Measurements from ENCODE around the gene CAP2.

The CAP2 gene, protein sequence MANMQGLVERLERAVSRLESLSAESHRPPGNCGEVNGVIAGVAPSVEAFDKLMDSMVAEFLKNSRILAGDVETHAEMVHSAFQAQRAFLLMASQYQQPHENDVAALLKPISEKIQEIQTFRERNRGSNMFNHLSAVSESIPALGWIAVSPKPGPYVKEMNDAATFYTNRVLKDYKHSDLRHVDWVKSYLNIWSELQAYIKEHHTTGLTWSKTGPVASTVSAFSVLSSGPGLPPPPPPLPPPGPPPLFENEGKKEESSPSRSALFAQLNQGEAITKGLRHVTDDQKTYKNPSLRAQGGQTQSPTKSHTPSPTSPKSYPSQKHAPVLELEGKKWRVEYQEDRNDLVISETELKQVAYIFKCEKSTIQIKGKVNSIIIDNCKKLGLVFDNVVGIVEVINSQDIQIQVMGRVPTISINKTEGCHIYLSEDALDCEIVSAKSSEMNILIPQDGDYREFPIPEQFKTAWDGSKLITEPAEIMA

DNA sequence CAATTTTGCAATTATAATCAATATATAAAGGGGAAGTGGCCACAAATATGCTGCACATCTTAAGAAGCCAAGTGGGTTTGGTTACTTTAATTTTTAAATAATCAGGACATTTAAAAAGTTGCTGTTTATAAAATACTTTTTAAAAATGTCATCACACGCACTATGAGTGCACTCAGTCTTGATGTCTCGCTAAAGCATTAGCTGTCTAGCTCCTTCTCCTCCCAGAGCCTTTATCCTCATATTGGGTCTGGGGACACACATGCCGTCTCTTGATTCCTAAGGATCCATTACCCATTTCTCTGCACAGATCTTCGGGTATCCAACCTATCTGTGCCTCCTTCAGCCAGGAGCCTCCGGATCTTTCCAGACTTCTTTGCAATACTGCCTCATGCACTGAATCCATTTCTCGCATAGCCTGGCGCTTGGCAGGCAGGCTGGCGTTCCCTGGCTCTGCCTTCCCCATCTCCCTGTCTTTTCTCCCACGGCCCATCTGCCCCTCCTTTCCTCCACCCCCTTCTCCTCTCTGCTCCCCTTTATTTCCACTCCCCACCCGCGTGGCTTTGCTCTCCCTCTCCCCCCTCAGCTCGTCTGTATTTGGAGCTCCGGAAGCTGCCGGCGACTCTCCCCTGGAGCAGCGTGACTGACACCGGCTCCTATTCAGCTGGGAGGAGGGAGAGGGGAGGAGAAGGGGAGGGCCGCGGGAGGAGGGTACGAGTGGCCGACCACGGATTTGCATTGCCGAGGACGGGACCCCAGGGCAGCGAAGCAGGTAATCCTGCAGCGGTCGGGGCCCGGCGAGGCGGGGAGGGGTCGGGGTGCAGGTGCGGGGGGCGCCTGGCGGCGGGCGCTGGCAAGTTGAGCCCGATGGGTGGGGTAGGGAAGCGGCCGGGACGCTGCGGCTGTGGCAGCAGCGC is at the start of gene CAP2:
TSS of gene CAP2 (plus strand) at position 618 of the 914 bp plus-strand sequence. CDS start 27,961 bp downstream, outside the sequence.
- no peak for DNase-seq

- no peak for DNase-seq
Observed at GRCh38 chr6:17347012-17347411, 46.4 kb upstream of the CAP2 start.

- DNase-seq = no peak
Observed at GRCh38 chr6:17349427-17349826, 44.0 kb upstream of the CAP2 start.

GRCh38 chr6:17352302-17352701 is 41.1 kb upstream of the CAP2 start:
- DNase-seq = no peak

DNA sequence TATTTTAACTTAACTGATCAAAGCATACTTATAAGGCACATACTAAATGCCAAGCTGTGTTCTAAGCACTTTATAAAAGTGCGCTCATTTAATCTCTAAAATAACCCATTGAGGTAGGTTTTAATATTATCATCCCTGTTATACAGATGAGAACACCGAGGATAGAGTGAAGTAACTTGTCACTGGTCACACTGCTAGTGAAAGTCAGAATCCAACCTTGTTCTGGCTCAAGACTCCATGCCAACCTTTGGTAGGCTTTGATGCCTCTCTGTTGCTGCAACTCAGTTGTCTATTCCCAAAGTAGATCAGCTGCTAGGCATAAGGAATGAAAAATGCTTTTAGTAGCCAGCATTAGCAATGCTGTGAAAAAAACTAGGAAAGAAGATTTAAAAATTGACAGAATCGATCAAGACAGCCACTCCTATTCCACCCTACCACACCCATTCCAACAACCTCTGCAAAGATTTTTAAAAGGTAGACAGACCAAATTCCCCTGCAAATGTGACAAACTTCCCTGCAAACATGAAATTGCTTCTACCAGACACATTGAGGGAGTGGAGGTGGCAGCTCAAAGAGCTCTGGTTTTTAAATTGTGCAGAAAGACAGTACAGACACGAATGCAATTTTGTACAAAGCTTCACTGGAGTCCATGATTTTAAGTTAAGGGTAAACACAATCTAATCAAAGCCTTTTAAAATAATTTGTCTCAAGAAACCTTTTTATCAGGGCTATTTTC is 39.8 kb upstream of the CAP2 start:
- DNase-seq = no peak

GRCh38 chr6:17354700-17355403 is 38.5 kb upstream of the CAP2 start:
- no peak for DNase-seq

DNA sequence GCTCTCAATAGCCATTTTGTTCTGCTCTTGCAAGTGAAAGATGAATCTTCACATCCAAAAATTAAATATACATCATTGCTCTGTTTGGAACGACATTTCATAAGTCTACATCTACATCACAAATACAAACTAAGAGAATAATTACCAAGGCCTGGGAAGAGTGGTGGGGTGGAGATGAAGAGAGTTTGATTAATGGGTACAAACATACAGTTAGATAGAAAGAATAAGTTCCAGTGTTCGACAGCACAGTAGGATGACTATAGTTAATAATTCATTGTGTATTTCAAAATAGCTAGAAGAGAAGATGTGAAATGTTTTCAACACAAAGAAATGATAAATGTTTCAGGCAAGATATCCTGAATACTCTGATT is 38.0 kb upstream of the CAP2 start:
- DNase-seq = no peak

DNA sequence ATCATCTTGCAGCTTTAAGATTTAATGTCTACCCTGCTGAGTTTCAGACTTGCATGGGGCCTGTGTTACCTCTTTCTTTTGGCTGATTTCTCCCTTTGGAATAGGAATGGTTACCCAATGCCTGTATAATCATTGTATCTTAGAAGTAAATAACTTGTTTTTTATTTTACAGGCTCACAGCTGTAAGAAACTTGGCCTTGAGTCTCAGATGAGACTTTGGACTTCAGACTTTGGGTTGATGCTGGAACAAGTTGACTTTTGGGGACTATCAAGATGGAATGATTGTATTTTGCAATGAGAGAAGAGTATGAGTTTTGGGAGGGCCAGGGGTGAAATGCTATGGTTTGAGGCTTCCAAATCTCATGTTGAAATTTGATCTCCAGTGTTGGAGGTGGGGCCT is 34.9 kb upstream of the CAP2 start:
- no peak for DNase-seq

DNA sequence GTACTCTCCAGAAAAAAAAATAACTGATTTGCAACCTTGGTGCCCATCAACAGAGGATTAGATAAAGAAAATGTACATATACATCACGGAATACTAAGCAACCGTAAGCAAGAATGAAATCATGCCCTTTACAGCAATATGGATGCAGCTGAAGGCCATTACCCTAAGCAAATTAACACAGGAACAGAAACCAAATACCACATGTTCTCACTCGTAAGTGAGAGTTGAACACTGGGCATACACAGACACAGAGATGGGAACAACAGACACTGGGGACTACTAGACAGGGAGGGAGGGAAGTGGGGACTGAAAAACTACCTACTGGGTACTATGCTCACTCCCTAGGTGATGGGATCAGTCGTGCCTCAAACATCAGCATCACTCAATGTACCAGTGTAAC is 32.8 kb upstream of the CAP2 start:
- no peak for DNase-seq

GRCh38 chr6:17361013-17361412 is 32.4 kb upstream of the CAP2 start:
- no peak for DNase-seq

- no peak for DNase-seq
Observed at GRCh38 chr6:17365961-17366360, 27.4 kb upstream of the CAP2 start.

- DNase-seq = no peak
Observed at GRCh38 chr6:17367868-17368267, 25.5 kb upstream of the CAP2 start.

- DNase-seq = no peak
Observed at GRCh38 chr6:17381424-17382147, 11.8 kb upstream of the CAP2 start.

- no peak for DNase-seq
Observed at GRCh38 chr6:17385660-17386059, 7.7 kb upstream of the CAP2 start.

DNA sequence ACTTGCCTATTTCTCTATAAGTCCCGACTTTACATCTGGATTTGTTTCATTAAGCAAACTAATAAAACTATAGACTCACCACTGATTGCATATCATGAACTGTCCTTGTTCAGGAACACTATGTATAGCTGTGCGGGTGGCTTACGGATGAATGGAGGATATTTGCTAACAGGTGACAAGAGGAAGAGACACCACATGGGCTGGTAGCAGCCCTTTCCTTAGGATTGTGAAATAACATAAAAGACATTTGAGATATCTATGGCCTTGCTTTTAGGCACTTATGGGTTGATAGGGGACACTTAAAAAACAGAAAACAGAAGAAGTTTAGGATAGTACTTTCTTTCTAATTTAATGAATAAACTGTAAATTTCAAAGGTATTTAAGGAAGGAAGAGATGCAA is 5.0 kb upstream of the CAP2 start:
- DNase-seq = no peak

GRCh38 chr6:17389274-17389847 is 4.0 kb upstream of the CAP2 start:
- no peak for DNase-seq

DNA sequence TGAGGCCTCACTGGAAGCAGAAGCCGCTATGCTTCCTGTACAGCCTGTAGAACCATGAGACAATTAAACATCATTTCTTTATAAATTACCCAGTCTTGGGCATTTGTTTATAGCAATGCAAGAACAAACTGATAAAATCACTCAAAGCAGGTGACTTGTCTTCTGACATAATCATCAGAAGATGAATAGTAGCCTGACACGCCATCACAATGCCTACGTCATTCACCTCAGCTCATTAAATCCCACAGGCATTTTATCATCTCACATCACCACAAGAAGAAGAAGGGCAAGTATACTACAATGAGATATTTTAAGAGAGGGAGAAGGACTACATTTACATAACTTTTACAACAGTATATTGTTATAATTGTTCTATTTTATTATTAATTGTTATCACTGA is 3.1 kb upstream of the CAP2 start:
- DNase-seq = no peak

DNA sequence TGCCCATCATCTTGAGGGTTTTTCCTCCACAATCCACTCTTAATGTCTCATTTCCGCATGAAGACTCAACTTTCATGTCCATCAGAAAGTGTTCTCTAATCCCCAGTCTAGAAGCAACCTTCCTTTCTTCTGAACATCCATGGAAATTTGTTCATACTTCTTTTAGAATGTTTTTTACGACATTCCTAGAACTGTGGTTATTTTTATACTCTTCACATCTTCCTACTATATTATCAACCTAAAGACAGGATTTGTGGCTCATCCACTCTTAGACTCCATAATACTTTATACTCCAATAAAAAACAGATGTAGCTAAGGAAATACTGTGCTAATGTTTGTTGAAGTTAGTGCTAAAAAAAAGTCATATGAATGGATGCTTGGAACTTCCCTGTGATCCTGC is 1.4 kb upstream of the CAP2 start:
- DNase-seq = no peak

- no peak for DNase-seq
Observed at GRCh38 chr6:17393892-17394631, 667 bp downstream of the CAP2 start.

DNA sequence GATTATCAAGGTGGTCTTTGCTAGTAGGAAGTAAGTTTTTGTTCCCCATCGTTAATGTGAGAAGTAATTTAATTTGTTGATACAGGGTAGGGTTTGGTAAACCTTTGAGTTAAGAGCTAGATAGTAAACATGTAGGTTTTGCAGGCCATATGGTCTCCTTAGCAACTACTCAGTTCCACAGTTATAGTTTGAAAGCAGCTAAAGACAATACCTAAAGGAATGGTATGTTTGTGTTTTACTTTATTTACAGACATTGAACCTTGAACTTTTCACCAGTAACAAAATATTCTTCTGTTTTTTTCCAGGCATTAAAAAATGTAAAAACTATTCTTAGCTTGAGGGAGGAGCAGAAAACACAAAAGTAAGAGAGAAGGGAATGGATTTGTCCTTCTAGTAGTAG is 1.7 kb downstream of the CAP2 start:
- DNase-seq = no peak

GRCh38 chr6:17396256-17396655 is 2.9 kb downstream of the CAP2 start:
- DNase-seq = no peak
